ENCODE results near the gene ITCH. TPM values are rescaled to one million over a fixed set of nuclear protein-coding genes. Genes with fewer than 3 reads are reported as not detected.

Gene ITCH
- polyA plus RNA-seq, 1 donor from 2014 or later, result 39.5 TPM

DNA sequence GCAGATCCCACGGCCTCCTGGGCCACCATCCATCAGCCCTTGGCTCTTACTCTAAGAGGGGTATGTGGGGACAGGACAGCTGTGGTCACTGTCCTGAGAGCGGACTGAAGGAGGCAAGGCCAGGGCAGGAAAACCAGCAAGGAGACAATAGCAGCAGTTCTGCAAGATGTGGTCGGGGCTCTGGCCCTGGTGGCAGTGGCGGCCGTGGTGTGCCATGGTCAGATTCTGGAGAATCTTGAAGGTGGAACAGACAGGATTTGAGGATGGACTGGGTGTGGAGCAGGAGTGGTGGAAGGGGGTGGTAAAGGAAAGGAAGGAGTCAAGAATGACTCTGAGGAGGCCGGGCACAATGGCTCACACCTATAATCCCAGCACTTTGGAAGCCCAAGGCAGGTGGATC is 189.5 kb downstream of the ITCH start:
- no peaks in the 10 kb centered on the region for H3F3A ChIP-seq (ENCODE audit: insufficient read depth, low read length, poor library complexity, severe bottlenecking)
- H3K9me3 ChIP-seq (ENCODE audit: low read length), result no peaks in the 10 kb centered on the region
- H2AFZ ChIP-seq (ENCODE audit: low read depth, low read length), result no peak overlapping the region
- TF ChIP-seq EP300 (conservative IDR thresholded peaks at IDR 0.05; ENCODE audit: poor library complexity, severe bottlenecking) (no peak), SMC3 (conservative IDR thresholded peaks at IDR 0.05; ENCODE audit: poor library complexity) (no peak), EZH2 (IDR thresholded peaks at IDR 0.05; ENCODE audit: borderline replicate concordance, insufficient read depth, low read length, poor library complexity, severe bottlenecking) (no peak), MXI1 (conservative IDR thresholded peaks at IDR 0.05; ENCODE audit: poor library complexity, severe bottlenecking) (no peak), TAF1 (IDR thresholded peaks at IDR 0.05; ENCODE audit: low read depth) (no peak), RAD21 (conservative IDR thresholded peaks at IDR 0.05) (no peak), POLR2AphosphoS5 (IDR thresholded peaks at IDR 0.05) (no peak)
- TF ChIP-seq, protein P1, sequence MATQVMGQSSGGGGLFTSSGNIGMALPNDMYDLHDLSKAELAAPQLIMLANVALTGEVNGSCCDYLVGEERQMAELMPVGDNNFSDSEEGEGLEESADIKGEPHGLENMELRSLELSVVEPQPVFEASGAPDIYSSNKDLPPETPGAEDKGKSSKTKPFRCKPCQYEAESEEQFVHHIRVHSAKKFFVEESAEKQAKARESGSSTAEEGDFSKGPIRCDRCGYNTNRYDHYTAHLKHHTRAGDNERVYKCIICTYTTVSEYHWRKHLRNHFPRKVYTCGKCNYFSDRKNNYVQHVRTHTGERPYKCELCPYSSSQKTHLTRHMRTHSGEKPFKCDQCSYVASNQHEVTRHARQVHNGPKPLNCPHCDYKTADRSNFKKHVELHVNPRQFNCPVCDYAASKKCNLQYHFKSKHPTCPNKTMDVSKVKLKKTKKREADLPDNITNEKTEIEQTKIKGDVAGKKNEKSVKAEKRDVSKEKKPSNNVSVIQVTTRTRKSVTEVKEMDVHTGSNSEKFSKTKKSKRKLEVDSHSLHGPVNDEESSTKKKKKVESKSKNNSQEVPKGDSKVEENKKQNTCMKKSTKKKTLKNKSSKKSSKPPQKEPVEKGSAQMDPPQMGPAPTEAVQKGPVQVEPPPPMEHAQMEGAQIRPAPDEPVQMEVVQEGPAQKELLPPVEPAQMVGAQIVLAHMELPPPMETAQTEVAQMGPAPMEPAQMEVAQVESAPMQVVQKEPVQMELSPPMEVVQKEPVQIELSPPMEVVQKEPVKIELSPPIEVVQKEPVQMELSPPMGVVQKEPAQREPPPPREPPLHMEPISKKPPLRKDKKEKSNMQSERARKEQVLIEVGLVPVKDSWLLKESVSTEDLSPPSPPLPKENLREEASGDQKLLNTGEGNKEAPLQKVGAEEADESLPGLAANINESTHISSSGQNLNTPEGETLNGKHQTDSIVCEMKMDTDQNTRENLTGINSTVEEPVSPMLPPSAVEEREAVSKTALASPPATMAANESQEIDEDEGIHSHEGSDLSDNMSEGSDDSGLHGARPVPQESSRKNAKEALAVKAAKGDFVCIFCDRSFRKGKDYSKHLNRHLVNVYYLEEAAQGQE (IDR thresholded peaks at IDR 0.05; ENCODE audit: borderline replicate concordance), result no peak
- TF ChIP-seq, protein P2, sequence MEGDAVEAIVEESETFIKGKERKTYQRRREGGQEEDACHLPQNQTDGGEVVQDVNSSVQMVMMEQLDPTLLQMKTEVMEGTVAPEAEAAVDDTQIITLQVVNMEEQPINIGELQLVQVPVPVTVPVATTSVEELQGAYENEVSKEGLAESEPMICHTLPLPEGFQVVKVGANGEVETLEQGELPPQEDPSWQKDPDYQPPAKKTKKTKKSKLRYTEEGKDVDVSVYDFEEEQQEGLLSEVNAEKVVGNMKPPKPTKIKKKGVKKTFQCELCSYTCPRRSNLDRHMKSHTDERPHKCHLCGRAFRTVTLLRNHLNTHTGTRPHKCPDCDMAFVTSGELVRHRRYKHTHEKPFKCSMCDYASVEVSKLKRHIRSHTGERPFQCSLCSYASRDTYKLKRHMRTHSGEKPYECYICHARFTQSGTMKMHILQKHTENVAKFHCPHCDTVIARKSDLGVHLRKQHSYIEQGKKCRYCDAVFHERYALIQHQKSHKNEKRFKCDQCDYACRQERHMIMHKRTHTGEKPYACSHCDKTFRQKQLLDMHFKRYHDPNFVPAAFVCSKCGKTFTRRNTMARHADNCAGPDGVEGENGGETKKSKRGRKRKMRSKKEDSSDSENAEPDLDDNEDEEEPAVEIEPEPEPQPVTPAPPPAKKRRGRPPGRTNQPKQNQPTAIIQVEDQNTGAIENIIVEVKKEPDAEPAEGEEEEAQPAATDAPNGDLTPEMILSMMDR (IDR thresholded peaks at IDR 0.05; ENCODE audit: poor library complexity, severe bottlenecking), result no peak
- no peak overlapping the region for H3K4me3 ChIP-seq (ENCODE audit: low read length)
- no peaks in the 10 kb centered on the region for H3K9me2 ChIP-seq (ENCODE audit: insufficient read depth, low read length)
- H3K36me3 ChIP-seq (ENCODE audit: insufficient read depth, low read length), result no peaks in the 10 kb centered on the region
- H3K9ac ChIP-seq (ENCODE audit: low read length), result no peak overlapping the region
- no peaks in the 10 kb centered on the region for H3K27me3 ChIP-seq (ENCODE audit: insufficient read depth, low read depth, low read length)
- H3K4me2 ChIP-seq (ENCODE audit: low read length), result no peak overlapping the region
- no peaks in the 10 kb centered on the region for H3K79me2 ChIP-seq (replicated peaks; ENCODE audit: insufficient read depth, low read length)
- H4K20me1 ChIP-seq (ENCODE audit: insufficient read depth), result no peaks in the 10 kb centered on the region
- H3K27ac ChIP-seq (ENCODE audit: low read length), result no peak overlapping the region

DNA sequence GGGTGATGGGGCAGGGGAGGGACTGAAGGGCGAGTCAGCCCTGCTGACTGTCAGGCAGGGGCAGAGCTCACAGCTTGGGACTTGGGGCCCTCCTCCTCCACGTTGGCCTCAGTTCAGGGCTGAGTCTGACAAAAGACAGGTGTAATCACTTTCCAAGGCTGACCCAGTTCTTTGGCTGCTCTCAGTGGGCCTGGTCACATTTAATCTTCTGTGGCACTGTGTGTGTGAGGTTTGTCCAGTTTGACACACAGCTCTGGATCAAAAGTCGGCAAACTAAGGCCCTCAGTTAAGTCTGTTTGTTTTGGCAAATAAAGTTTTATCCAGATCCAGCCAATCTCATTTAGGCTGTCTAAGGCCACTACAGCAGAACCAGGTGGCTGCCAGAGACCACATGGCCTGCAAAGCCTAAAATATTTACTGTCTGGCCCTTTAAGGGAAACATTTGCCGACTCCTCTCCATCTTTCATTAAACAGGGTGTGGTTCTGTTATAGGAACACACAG is 190.3 kb downstream of the ITCH start:
- Histone ChIP-seq H4K20me1 (ENCODE audit: insufficient read depth) (no peaks in the 10 kb centered on the region), H3K27me3 (ENCODE audit: insufficient read depth, low read depth, low read length) (no peaks in the 10 kb centered on the region), H3F3A (ENCODE audit: insufficient read depth, low read length, poor library complexity, severe bottlenecking) (no peaks in the 10 kb centered on the region), H3K9me3 (ENCODE audit: low read length) (no peaks in the 10 kb centered on the region), H3K4me2 (ENCODE audit: low read length) (no peak overlapping the region), H3K9ac (ENCODE audit: low read length) (no peak overlapping the region), H3K79me2 (replicated peaks; ENCODE audit: insufficient read depth, low read length) (no peaks in the 10 kb centered on the region), H3K9me2 (ENCODE audit: insufficient read depth, low read length) (no peaks in the 10 kb centered on the region), H3K36me3 (ENCODE audit: insufficient read depth, low read length) (no peaks in the 10 kb centered on the region), H3K27ac (ENCODE audit: low read length) (no peak overlapping the region), H2AFZ (ENCODE audit: low read depth, low read length) (no peak overlapping the region), H3K4me3 (ENCODE audit: low read length) (no peak overlapping the region)
- no peak for TF ChIP-seq POLR2AphosphoS5 (IDR thresholded peaks at IDR 0.05)

DNA sequence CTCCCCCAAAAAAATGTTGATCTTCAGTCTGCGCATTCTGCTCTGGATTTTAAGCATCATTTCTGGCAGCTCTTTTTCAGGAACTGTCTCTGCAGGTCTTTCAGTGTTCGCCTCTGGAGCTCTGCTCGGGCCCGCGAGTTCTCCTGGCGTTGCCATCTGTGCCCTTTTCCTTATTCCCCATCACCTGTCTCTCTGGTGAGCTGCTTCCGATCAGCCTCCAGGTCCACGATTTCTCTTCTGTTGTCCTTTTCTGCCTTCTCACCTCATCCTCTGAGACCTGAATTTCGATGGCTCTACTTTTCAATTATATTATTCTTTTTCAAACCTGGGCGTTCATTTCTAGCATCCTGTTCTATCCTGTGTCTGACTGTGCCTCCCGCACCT is 194.9 kb downstream of the ITCH start:
- Histone ChIP-seq H3K27me3 (ENCODE audit: insufficient read depth, low read depth, low read length) (no peaks in the 10 kb centered on the region), H4K20me1 (ENCODE audit: insufficient read depth) (no peaks in the 10 kb centered on the region), H3K9ac (ENCODE audit: low read length) (peak overlapping the region; percentile 60), H3K9me2 (ENCODE audit: insufficient read depth, low read length) (no peaks in the 10 kb centered on the region), H3K36me3 (ENCODE audit: insufficient read depth, low read length) (no peaks in the 10 kb centered on the region), H3K9me3 (ENCODE audit: low read length) (no peaks in the 10 kb centered on the region), H3K4me2 (ENCODE audit: low read length) (peak overlapping the region; percentile 25), H2AFZ (ENCODE audit: low read depth, low read length) (no peak overlapping the region), H3K79me2 (replicated peaks; ENCODE audit: insufficient read depth, low read length) (no peaks in the 10 kb centered on the region), H3F3A (ENCODE audit: insufficient read depth, low read length, poor library complexity, severe bottlenecking) (no peaks in the 10 kb centered on the region), H3K4me3 (ENCODE audit: low read length) (peak overlapping the region; percentile 63), H3K27ac (ENCODE audit: low read length) (peak overlapping the region; percentile 52)
- TF ChIP-seq EP300 (conservative IDR thresholded peaks at IDR 0.05; ENCODE audit: poor library complexity, severe bottlenecking) (no peak), RAD21 (conservative IDR thresholded peaks at IDR 0.05) (no peak), MXI1 (conservative IDR thresholded peaks at IDR 0.05; ENCODE audit: poor library complexity, severe bottlenecking) (no peak), POLR2AphosphoS5 (IDR thresholded peaks at IDR 0.05) (no peak), SMC3 (conservative IDR thresholded peaks at IDR 0.05; ENCODE audit: poor library complexity) (no peak), TAF1 (IDR thresholded peaks at IDR 0.05; ENCODE audit: low read depth) (no peak), EZH2 (IDR thresholded peaks at IDR 0.05; ENCODE audit: borderline replicate concordance, insufficient read depth, low read length, poor library complexity, severe bottlenecking) (no peak)
- TF ChIP-seq, protein P2 (IDR thresholded peaks at IDR 0.05; ENCODE audit: poor library complexity, severe bottlenecking), result no peak
- TF ChIP-seq, protein P1 (IDR thresholded peaks at IDR 0.05; ENCODE audit: borderline replicate concordance), result no peak

All from neural cell (in vitro differentiated cells).